Measurements from ENCODE around the gene SPON2.
A peak's percentile ranks its signal among the peaks of the same experiment; 100 is the strongest.

DNA sequence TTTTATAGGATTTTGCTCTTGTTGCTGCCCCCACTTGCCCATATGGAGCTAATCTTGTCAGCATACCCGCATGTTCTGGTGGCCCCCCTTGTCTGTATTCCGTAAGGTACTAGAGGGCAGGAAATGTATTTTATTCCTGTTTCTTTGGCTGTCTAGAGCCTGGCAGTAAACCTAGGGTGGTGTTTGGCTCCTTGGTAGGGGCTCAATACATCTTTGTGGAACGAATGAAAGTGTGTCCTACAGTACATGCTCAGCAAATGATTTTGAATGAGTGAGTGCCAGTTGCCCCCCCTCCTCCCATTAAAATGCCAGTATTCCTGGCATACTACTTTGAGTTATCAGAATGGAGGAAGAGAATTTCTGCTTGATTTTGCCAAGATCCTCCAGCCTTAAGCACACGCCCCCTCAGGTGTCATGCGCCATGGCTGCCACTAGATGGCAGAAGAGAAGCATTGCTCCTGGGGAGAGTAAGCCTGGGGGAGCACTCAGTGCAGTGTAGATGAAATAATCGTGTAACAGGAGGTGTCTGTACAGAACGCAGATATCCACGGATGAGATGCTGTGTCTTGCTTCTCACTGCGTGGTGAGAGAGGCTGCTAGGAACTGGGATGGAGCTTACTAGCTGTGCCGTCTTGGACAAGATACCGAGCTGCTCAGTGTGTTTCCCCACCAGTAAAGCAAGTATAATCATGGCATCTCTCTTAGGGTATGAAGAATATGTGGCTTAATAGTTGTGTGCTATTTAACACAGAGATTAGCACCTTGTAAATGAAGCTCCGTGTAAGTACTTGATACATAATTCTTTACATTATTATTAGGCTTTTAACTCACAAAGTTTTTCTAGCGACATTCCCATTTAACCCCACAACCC, 41.8 kb downstream of the SPON2 start:
- peak; percentile 100 for TF ChIP-seq CTCF (conservative IDR thresholded peaks at IDR 0.05; ENCODE audit: low read length)
- no peak for TF ChIP-seq EZH2phosphoT487 (IDR thresholded peaks at IDR 0.05; ENCODE audit: borderline replicate concordance)
